ENCODE data around the gene PDZD7.

GRCh38 chr10:101071267-101071884, 40.4 kb upstream of the PDZD7 start:
- TF ChIP-seq GATA2 (IDR thresholded peaks at IDR 0.05; ENCODE audit: low read depth, low read length) (no peak), GATA3 (IDR thresholded peaks at IDR 0.05; ENCODE audit: low read depth, low read length) (no peak)
